ENCODE results near the gene ACTR3.
"Not testable (repeated sequence)": the region's sequence is repeated elsewhere in the genome, so short reads cannot be mapped to it uniquely, and the experiment has no call there.

Gene ACTR3

GRCh38 chr2:113889471-113890252 lies at the start of gene ACTR3:
ACTR3 (plus strand) TSS chr2:113890089; CDS start chr2:113890280, 191 bp downstream.
- no peak for TF ChIP-seq CTCF (IDR thresholded peaks at IDR 0.05; ENCODE audit: low read depth, low read length, missing control alignments)
- peak; percentile 98 for DNase-seq (ENCODE audit: extremely low read depth, low read depth)
- peak within 1 kb of the TSS; percentile 78 for H3K4me3 ChIP-seq (replicated peaks; ENCODE audit: low read depth, low read length)

- no peak for DNase-seq (ENCODE audit: extremely low read depth, low read depth)
- no peak for TF ChIP-seq CTCF (IDR thresholded peaks at IDR 0.05; ENCODE audit: low read depth, low read length, missing control alignments)
- no peak overlapping the region for H3K4me3 ChIP-seq (replicated peaks; ENCODE audit: low read depth, low read length)
Measured at GRCh38 chr2:113840518-113840917, 49.4 kb upstream of the ACTR3 start.

- no peak for TF ChIP-seq CTCF (IDR thresholded peaks at IDR 0.05; ENCODE audit: low read depth, low read length, missing control alignments)
- no peak for DNase-seq (ENCODE audit: extremely low read depth, low read depth)
- H3K4me3 ChIP-seq (replicated peaks; ENCODE audit: low read depth, low read length) = no peak overlapping the region
Measured at GRCh38 chr2:113842919-113843736, 46.8 kb upstream of the ACTR3 start.

DNA sequence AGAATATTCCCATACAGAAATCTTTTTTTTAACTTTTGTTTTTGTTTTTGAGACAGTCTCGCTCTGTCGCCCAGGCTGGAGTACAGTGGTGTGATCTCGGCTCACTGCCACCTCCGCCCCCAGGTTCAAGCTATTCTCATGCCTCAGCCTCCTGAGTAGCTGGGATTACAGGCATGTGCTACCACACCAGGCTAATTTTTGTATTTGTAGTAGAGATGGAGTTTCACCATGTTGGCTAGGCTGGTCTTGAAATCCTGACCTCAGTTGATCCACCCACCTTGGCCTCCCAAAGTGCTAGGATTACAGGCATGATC lies 46.2 kb upstream of the ACTR3 start:
- H3K4me3 ChIP-seq (replicated peaks; ENCODE audit: low read depth, low read length); DNase-seq (ENCODE audit: extremely low read depth, low read depth): not testable (repeated sequence)

DNA sequence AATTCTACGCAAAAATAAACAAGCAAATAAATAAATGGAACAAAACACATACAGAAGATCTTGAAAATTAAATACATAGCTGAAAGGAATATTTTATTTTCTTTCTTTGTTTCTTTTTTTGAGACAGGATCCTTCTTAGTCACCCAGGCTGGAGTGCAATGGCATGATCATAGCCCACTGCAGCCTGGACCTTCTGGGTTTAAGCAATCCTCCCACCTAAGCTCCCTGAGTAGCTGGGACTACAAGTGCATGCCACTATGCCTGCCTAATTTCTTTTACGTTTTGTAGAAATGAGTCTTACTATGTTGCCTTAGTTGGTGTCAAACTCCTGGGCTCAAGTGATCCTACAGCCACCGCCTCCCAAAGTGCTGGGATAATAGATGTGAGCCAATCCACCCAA lies 44.6 kb upstream of the ACTR3 start:
- no peak for TF ChIP-seq CTCF (IDR thresholded peaks at IDR 0.05; ENCODE audit: low read depth, low read length, missing control alignments)
- H3K4me3 ChIP-seq (replicated peaks; ENCODE audit: low read depth, low read length) = no peak overlapping the region
- DNase-seq (ENCODE audit: extremely low read depth, low read depth) = no peak

- H3K4me3 ChIP-seq (replicated peaks; ENCODE audit: low read depth, low read length); DNase-seq (ENCODE audit: extremely low read depth, low read depth): not testable (repeated sequence)
Measured at GRCh38 chr2:113845796-113846195, 44.1 kb upstream of the ACTR3 start.

DNA sequence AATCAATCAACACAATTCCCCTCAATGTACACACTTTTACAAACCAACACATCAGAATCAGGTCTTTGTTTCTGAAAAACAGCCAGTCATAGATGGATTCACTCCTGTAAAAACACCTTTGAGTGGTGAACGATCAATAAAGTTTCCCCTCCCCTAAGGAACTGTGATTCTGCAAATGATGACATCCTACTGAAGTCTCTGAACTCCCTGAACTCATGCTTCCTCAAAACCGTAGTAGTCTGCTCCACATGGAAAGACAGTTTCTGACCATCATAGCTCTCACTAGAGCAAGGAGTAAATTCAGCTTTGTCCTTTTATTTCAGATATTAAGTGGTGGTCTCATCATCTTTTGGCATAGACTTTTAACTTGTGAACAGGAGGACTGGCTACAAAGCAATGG lies 43.5 kb upstream of the ACTR3 start:
- TF ChIP-seq CTCF (IDR thresholded peaks at IDR 0.05; ENCODE audit: low read depth, low read length, missing control alignments) = no peak
- H3K4me3 ChIP-seq (replicated peaks; ENCODE audit: low read depth, low read length) = no peak overlapping the region
- DNase-seq (ENCODE audit: extremely low read depth, low read depth) = no peak

Measured in HFF-Myc (cell line).